ENCODE results near the gene SETD4.
"Not testable (repeated sequence)": the region's sequence is repeated elsewhere in the genome, so short reads cannot be mapped to it uniquely, and the experiment has no call there.

Gene SETD4

DNA sequence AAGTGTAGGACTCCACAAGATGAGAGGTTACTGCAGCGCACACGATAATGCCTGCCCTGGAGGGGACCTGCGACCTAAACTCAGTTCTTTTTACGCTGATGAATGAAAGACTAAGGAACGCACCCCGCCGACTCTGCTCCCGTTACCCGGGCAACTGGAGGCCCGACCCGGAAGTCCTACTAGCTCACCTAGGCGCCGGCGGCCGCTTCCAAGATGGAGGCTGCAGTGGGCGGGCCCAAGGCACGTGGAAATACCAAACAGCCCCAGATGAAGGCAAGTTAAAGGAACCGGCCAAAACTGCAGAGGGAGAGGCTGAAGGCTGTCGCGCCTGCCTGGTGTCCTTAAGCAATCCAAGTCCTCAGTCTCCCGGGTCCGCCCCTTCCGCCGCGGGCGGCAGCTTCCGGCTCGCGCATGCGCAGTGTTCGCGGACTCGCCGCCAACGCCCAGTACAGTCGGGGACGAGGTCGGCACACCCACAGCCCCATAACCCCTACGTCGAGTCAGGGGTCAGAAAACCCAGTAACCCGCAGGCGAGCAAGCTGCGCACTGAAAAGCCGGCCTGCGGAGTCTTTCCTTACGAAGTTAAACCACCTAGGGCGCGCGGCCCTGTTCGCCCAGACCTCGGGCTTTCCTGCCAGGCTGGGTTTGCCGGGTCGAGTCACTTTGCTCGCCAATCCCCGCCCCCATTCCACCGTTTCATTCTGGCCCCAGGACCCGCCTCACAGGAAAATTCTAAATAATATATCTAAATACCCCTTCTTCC, at the start of gene SETD4:
Gene SETD4, minus strand, starts transcription at position 368 of the 763 bp plus-strand sequence. CDS start 1,638 bp downstream, outside the sequence.
- peak; percentile 96 for DNase-seq

DNA sequence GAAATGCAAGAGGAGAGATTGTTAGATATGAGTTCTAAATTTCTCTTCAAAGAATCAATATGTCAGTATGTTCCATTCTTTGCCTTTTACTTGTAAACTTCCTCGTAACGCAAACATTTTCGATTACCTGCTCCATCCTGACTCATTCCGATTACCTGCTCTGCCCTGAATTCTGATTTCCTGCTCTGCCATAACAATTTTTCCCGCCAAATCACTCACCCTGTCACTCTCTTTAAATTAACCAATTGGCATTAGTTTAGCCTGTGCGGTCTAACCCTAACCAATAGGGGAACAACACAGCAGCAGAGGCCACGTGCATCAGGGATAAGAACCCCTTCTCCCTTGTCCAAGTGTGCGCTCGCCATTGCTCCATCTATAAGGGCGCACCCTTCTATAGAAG, 49.5 kb upstream of the SETD4 start:
- no peak for DNase-seq

GRCh38 chr21:36105327-36105842, 45.1 kb upstream of the SETD4 start:
- DNase-seq: no peak

DNA sequence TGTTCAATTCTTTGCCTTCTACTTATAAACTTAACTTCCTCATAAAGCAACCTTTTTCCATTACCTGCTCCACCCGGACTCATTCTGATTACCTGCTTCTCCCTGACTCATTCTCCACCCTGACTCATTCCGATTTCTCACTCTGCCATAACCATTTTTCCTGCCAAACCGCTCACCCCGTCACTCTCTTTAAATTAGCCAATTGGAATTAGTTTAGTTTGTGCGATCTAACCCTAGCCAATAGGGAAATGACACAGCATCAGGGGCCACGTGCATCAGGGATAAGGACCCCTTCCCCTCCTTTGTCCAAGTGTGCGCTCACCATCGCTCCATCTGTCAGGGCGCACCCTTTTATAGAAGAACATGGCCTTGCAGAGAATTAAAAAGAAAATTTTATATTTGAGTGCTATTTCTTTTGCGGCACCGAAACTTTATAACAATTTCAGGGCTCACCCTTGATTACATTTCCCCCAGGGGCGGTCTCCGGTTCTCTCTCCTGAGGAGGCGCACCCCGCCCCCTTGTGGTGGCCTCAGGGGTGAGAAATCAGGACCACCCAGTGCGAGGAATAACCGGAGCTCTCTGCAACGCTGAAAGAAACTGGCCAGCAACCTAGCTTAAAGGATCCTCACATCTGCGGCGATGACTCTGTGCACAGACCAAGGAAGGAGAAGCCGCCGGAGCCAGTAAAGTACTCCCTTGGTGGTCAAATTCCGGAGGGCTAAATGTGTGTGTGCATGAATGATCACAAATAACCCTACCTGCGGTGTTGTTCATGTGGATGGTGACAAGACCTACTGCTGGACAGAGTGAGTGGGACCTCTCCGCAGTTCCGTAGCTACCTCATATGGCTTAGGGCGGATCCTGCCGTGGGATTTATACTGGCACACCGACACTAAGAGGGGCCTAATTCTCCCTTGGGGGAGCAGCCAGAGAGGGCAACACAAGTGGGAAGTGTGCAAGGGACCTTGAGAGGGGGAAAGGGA, 44.3 kb upstream of the SETD4 start:
- DNase-seq: peak; percentile 73

DNA sequence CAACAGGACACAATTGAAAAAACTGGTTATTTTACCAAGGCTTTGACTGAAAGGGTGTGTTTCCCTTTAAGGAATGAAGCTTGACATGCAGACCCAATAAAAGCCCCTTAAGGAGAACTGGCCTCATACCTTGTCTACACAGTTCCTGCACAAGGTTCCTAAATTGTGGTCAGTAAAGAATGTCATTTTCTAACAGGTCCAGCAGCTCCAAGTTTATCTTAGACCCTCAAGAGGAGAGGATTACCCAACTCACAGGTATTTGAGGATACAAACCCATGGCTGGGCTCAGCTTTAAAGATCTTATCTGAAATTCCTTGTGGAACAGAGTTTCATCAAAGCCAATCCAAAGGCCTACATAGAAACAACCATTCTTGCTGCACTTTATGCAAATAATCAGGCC, 43.1 kb upstream of the SETD4 start:
- no peak for DNase-seq

DNA sequence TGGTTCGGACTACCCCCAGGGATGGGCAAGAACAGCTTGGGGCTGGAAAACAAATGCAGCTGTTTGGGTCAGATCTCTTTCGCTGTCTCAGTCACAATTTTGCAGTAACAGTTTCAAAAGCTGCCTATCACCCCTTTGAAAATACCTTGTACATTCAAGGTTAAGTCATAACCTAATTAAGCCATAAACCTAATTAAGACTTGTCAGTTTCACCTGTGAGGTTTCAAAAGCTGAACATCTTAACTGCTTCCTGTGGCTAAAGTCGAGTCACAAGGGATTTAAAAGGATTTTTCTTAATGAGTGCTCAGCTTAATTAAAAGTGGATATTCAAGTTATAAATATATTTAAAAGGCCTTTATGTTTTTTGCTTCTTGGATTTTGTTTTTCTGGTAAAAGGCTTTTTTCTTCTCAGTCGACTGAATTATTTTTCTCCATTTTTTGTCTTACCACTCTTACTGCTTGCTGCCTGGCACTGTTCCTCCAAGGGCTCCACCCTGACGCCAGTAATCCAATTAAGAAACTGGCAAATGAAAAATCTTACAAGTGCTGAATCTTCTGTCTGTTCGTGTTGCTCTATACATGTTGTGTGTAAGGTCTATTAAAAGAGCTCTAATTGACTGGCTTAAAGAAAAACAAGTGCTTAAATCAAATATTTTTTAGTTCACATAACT, 40.8 kb upstream of the SETD4 start:
- DNase-seq: no peak

- not testable (repeated sequence) for DNase-seq
Observed at GRCh38 chr21:36099695-36100211, 39.4 kb upstream of the SETD4 start.

DNA sequence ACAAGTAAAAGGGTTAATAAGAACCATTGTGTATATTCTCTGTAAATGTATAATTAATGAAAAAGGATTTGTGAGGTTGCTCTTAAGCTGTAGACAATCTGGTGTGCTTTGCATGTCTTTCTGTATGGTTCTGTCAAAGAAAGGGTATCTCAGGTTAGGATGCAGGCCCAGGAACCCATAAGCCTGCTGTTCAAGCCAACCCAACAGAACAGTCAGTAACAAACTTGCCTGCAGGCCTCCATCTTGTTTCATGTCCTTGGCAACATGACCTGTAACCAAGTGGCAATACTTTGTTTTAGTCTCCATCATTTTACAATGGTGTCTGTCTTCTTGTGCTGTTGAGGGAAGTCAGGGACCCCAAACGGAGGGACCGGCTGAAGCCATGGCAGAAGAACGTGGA, 38.7 kb upstream of the SETD4 start:
- no peak for DNase-seq

DNA sequence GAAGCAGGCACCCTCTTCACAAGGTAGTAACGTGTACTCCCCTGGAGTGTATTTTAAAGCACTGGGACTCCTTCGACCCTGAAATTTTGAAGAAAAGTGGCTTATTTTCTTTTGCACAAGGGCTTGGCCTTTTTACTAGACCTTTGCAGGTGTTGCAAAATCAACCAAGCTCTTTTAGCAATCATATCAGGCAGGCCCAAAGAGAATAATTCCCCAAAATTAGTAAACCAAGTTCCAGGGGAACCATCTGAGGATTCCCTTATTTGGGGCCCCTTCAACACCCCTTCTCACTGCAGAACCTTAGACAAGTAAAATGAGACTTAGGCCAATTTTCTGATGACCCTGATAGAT, 37.8 kb upstream of the SETD4 start:
- DNase-seq: no peak

DNA sequence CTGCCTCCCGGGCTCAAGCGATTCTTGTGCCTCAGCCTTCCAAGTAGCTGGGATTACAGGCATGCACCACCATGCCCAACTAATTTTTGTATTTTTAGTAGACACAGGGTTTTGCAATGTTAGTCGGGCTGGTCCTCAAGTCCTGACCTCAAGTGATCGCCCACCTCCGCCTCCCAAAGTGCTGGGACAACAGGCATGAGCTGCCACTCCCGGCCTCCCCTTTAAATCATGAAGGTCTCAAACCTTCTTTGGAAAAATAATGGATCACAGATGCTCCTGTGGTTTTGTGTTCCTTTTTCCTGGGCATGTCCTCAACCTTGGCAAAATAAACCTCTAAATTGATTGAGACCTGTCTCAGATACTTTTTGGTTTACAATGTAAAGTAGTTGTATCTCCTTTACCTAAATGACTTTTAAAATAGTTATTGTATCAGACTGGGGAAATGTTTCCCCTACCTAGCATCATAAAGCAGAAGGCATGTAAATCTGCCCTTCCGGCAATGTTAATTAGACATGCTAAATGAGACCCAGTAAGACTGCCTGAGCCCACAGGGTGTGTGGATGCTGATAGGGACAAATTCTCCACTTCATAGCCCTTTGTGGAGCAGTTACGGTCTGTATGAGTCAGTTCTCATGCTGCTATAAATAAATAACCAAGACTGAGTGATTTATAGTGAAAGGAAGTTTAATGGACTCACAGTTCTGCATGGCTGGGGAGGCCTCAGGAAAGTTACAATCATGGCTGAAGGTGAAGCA, 37.3 kb upstream of the SETD4 start:
- no peak for DNase-seq

DNA sequence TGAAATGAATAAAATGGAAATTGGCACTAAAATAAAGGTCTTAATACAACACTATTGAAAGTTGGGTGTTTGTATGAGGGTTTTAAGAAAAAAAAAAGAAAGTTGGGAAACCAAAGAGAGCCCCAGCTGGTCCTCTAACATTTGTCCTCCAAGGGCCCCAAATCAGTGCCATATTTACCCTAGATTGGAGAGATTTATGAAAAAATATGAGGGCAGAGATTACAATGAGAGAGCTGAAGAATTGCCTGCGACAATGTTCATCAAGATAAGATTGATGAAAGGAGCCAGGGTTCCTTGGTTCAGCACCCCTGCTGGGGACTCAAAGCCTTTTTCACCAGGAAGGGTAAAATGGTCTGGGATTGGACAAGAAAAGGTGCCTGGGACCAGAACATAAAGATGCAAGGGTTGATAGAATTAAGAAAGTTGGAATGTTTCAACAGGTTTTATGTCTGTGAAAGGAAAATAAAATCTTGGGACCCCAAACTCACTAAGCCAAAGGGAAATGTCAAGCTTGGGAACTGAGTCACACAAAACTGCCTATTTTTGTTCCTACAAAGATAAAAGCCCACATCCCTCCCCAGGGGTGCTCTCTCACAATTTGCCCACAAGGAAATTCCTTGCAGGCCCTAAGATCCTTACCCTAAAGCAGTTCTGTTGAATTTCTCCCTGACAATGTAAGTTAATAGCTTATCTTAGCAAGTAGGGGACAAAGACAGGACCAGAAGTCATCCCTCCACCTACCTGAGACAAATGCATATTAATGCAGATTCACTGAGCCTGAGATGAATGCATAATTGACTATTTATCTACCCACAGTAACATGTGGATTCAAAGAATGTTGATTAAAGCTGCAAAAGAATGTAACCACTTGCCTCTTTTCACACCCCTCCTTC, 36.3 kb upstream of the SETD4 start:
- no peak for DNase-seq

- no peak for DNase-seq
Observed at GRCh38 chr21:36093512-36093911, 33.2 kb upstream of the SETD4 start.

DNA sequence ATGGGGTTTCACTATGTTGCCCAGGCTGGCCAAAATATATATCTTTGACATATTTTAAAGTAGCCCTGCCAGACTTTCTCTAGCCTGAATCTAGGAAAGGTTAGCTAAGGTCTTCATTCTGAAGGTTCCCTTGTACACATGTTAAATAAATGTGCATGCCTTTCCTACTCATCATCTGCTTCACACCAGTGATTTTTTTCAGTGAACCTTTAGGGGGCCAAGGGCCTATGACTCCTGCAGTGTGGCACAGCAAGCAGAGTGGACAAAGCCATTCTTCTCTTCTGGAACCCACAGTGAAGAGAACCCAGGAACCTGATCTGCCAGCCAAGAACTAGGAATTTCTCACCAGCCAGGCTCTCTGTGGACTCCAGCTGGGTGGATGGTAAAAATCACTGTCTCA, 32.4 kb upstream of the SETD4 start:
- DNase-seq: no peak

- no peak for DNase-seq
Observed at GRCh38 chr21:36089946-36090345, 29.6 kb upstream of the SETD4 start.

GRCh38 chr21:36087362-36088138, 27.2 kb upstream of the SETD4 start:
- DNase-seq: no peak

- DNase-seq: no peak
Observed at GRCh38 chr21:36082237-36082664, 21.9 kb upstream of the SETD4 start.

GRCh38 chr21:36080386-36080785, 20.1 kb upstream of the SETD4 start:
- DNase-seq: no peak

- DNase-seq: no peak
Observed at GRCh38 chr21:36079671-36080070, 19.3 kb upstream of the SETD4 start.

DNA sequence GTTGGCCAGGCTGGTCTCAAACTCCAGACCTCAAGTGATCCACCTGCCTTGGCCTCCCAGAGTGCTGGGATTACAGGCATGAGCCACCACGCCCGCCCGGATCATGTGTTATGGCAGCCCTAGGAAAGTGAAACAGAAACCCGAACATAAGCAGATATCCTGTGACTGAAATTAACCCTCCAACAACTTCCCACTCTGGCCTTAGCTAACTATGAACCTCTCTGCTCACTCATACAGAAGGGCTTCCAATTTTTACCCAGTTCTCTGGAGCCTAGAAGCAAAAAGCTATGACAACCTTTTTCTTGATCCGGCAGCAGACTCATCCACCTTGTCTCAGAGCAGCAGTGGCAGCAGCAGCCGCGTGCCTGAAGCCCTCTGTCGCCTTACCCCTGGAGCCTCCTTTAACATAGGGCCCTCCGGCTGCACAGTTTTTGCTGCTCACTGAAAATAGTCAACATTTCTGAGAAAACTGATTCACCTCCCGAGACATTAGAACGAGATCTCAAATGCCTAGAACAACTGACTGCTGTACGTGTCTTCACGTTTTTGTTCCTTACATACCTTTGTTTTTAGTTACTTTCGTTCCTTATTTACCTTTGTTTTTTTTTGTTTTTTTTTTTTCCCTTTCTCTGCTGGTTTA, 18.8 kb upstream of the SETD4 start:
- DNase-seq: peak; percentile 51

- no peak for DNase-seq
Observed at GRCh38 chr21:36077758-36078157, 17.4 kb upstream of the SETD4 start.
